Measurements from ENCODE around the gene NAALADL2. TPM values are rescaled to one million over a fixed set of nuclear protein-coding genes. Genes with fewer than 3 reads are reported as not detected.

The NAALADL2 gene
- total RNA-seq, 1 experiment from 2014 or later, result 1.6 TPM

DNA sequence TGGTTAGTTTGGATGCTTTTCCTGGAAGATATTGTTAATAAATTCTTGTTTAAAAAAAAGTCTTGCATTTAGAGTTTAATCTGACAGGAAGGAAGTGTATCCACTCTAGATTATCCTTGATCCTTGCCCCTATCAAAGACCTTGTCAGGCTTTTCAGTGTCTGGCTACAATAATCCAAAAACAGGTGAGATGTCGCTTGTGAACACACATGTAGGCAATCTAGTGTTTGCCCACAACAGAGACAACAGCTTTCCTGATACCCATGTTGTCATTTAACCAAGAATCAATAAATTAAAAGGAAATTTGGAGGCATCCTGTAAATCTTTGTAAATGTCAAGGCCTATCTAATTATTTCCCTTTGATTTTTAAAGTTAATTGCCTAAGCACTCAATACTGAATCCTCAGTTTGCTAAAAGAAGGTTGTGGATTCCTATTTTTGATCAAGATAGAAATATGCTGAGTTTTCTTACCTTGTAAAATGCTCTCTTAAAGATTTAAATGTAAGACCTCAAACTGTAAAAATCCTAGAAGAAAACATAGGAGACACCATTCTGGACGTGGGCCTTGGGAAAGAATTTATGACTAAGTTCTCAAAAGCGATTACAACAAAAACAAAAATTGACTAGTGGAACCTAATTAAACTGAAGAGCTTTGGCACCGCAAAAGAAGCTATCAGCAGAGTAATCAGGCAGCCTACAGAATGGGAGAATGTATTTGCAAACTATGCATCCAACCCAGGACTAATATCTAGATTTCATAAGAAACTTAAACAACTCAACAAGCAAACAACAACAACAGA, 207.7 kb downstream of the NAALADL2 start:
- Histone ChIP-seq H2AK5ac (ENCODE audit: insufficient read length, low read length) (no peak overlapping the region), H3K79me2 (ENCODE audit: insufficient read depth, low read length) (no peaks in the 10 kb centered on the region), H3T11ph (ENCODE audit: low read length) (no peak overlapping the region), H2BK5ac (ENCODE audit: insufficient read length, low read length) (no peak overlapping the region), H3K23me2 (ENCODE audit: insufficient read length, low read depth, low read length, poor library complexity, severe bottlenecking) (no peaks in the 10 kb centered on the region), H3K9ac (ENCODE audit: extremely low read depth, insufficient read length, low read length) (no peak overlapping the region), H3K56ac (ENCODE audit: insufficient read length, low read depth, low read length) (no peak overlapping the region), H3K14ac (ENCODE audit: insufficient read depth, low read length) (no peak overlapping the region), H2BK12ac (ENCODE audit: insufficient read length, low read depth, low read length) (no peak overlapping the region), H3K4me2 (ENCODE audit: insufficient read depth, insufficient read length, low read length) (no peak overlapping the region), H3K9me3 (ENCODE audit: control insufficient read depth, low read depth, low read length) (no peaks in the 10 kb centered on the region), H3K27ac (ENCODE audit: insufficient read length, low read depth, low read length) (no peak overlapping the region), H3K18ac (ENCODE audit: insufficient read length, low read depth, low read length) (no peak overlapping the region), H3K4ac (ENCODE audit: low read depth, low read length) (no peak overlapping the region), H4K5ac (ENCODE audit: insufficient read length, low read depth, low read length) (no peak overlapping the region), H4K20me1 (ENCODE audit: control insufficient read depth, insufficient read depth, insufficient read length) (no peaks in the 10 kb centered on the region), H2BK120ac (ENCODE audit: low read depth, low read length, poor library complexity, severe bottlenecking) (no peak overlapping the region), H4K8ac (replicated peaks; ENCODE audit: insufficient read length, low read depth, low read length) (no peak overlapping the region), H2BK20ac (ENCODE audit: low read depth, low read length, poor library complexity, severe bottlenecking) (no peak overlapping the region), H3K23ac (ENCODE audit: insufficient read length, low read depth, low read length) (no peak overlapping the region), H3K27me3 (ENCODE audit: insufficient read depth, low read length) (no peaks in the 10 kb centered on the region), H3K4me1 (ENCODE audit: insufficient read depth, low read length) (no peaks in the 10 kb centered on the region), H4K91ac (ENCODE audit: insufficient read length, low read depth, low read length) (no peak overlapping the region), H2AFZ (ENCODE audit: low read length) (no peak overlapping the region), H3K79me1 (ENCODE audit: insufficient read depth, low read depth, low read length, poor library complexity, severe bottlenecking) (no peaks in the 10 kb centered on the region), H2BK15ac (ENCODE audit: low read depth, low read length) (no peak overlapping the region)
- H3K4me1 Mint-ChIP-seq, result peaks cover 0 to 3% of the 10 kb centered on the region in 2 experiments; a peak in 2 of 4 replicates
- no peaks in the 10 kb centered on the region for H3K36me3 Mint-ChIP-seq (ENCODE audit: insufficient read depth in 1 of 3, low read depth in 3 of 3)
- TF ChIP-seq CTCF (conservative IDR thresholded peaks at IDR 0.05), result no peak
- no peak overlapping the region; a peak in 1 of 7 replicates for H3K27ac Mint-ChIP-seq
- no CpG with 5 or more reads among the region's 4 CpGs for WGBS (ENCODE audit: extremely low coverage, insufficient read length, low lambda C conversion rate)
- no peaks in the 10 kb centered on the region for H3K27me3 Mint-ChIP-seq (ENCODE audit: low read depth)
- no peak for DNase-seq
- H3K9me3 Mint-ChIP-seq, result no peaks in the 10 kb centered on the region
- H3K4me3 Mint-ChIP-seq, result no peak overlapping the region

Data from H9 (cell line).